ENCODE results near the gene KAT6B.
"Not testable (repeated sequence)": the region's sequence is repeated elsewhere in the genome, so short reads cannot be mapped to it uniquely, and the experiment has no call there.

KAT6B gene

GRCh38 chr10:74859546-74859945 lies 33.1 kb downstream of the KAT6B start:
- no peak for DNase-seq (ENCODE audit: low read depth)

- DNase-seq (ENCODE audit: low read depth) = no peak
Observed at GRCh38 chr10:74862625-74863024, 36.2 kb downstream of the KAT6B start.

- no peak for DNase-seq (ENCODE audit: low read depth)
Observed at GRCh38 chr10:74863551-74863950, 37.2 kb downstream of the KAT6B start.

GRCh38 chr10:74867351-74867750 lies 41.0 kb downstream of the KAT6B start:
- DNase-seq (ENCODE audit: low read depth) = no peak

GRCh38 chr10:74868392-74868977 lies 42.1 kb downstream of the KAT6B start:
- no peak for DNase-seq (ENCODE audit: low read depth)

GRCh38 chr10:74869635-74870034 lies 43.2 kb downstream of the KAT6B start:
- DNase-seq (ENCODE audit: low read depth) = no peak

- DNase-seq (ENCODE audit: low read depth) = no peak
Observed at GRCh38 chr10:74870191-74870590, 43.8 kb downstream of the KAT6B start.

GRCh38 chr10:74871595-74872382 lies 45.4 kb downstream of the KAT6B start:
- DNase-seq (ENCODE audit: low read depth) = no peak

GRCh38 chr10:74873803-74874454 lies 47.5 kb downstream of the KAT6B start:
- no peak for DNase-seq (ENCODE audit: low read depth)

GRCh38 chr10:74874649-74875048 lies 48.2 kb downstream of the KAT6B start:
- DNase-seq (ENCODE audit: low read depth) = no peak

GRCh38 chr10:74875068-74875467 lies 48.7 kb downstream of the KAT6B start:
- DNase-seq (ENCODE audit: low read depth) = no peak

GRCh38 chr10:74875966-74876365 lies 49.6 kb downstream of the KAT6B start:
- no peak for DNase-seq (ENCODE audit: low read depth)

- not testable (repeated sequence) for DNase-seq (ENCODE audit: low read depth)
Observed at GRCh38 chr10:74877054-74877453, 50.7 kb downstream of the KAT6B start.

- DNase-seq (ENCODE audit: low read depth) = no peak
Observed at GRCh38 chr10:74877898-74878297, 51.5 kb downstream of the KAT6B start.

GRCh38 chr10:74880041-74880440 lies 53.6 kb downstream of the KAT6B start:
- no peak for DNase-seq (ENCODE audit: low read depth)

GRCh38 chr10:74881253-74881884 lies 55.0 kb downstream of the KAT6B start:
- DNase-seq (ENCODE audit: low read depth) = no peak

- no peak for DNase-seq (ENCODE audit: low read depth)
Observed at GRCh38 chr10:74882427-74882826, 56.0 kb downstream of the KAT6B start.

- DNase-seq (ENCODE audit: low read depth) = no peak
Observed at GRCh38 chr10:74882831-74883230, 56.4 kb downstream of the KAT6B start.

- DNase-seq (ENCODE audit: low read depth) = no peak
Observed at GRCh38 chr10:74883428-74883827, 57.0 kb downstream of the KAT6B start.

- DNase-seq (ENCODE audit: low read depth) = no peak
Observed at GRCh38 chr10:74887614-74888284, 61.3 kb downstream of the KAT6B start.

GRCh38 chr10:74888962-74889661 lies 62.7 kb downstream of the KAT6B start:
- no peak for DNase-seq (ENCODE audit: low read depth)

- no peak for DNase-seq (ENCODE audit: low read depth)
Observed at GRCh38 chr10:74889662-74889998, 63.2 kb downstream of the KAT6B start.

Data from T follicular helper cell (primary cell).